GM21515 (cell line): ENCODE data around the gene FFAR4.

Experiments used
- ATAC-seq: cut with Tn5 transposase; IDR thresholded peaks from one replicate; pipeline ENCODE4 v1.9.1; 2021; ENCODE audit not compliant: unreplicated experiment

FFAR4 gene

DNA sequence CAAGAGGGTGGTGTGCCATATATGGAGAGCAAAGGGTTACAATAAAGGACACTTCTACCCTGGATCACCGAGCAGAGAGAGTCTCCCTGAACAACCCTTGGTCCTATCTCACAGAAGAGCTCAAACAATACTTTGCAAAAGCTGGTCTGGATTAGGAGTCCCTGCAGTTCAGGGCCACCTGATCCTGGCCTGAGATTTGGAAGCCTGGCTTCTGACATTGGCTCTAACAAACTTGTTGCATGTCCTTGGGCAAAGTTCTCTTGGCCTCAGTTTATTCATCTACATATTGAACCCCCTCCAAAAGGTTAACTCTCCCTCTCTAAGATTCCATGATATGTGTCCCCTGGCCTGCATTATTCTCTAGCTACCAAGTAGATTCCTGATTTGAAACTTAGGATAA is 32.9 kb downstream of the FFAR4 start:
- no peak for ATAC-seq

DNA sequence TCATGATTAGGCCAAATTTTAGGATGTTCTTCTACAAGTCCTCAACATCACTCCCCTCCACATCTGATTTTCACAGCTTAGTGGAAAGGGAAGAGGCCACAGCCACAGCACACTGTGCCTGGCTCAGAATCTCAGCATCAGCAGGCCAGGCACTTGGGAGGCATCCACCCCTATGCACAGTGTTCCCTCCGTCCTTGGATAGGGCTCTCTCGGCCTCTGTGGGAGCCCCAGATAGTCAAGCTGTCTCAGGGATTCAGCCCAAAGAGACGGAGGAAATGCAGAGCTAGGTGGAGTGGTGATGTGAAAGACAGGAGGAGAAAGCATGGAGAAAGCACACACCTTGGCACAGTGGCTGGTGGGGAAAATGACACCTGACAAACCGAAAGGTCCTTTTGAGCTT is 33.3 kb downstream of the FFAR4 start:
- ATAC-seq, result no peak

DNA sequence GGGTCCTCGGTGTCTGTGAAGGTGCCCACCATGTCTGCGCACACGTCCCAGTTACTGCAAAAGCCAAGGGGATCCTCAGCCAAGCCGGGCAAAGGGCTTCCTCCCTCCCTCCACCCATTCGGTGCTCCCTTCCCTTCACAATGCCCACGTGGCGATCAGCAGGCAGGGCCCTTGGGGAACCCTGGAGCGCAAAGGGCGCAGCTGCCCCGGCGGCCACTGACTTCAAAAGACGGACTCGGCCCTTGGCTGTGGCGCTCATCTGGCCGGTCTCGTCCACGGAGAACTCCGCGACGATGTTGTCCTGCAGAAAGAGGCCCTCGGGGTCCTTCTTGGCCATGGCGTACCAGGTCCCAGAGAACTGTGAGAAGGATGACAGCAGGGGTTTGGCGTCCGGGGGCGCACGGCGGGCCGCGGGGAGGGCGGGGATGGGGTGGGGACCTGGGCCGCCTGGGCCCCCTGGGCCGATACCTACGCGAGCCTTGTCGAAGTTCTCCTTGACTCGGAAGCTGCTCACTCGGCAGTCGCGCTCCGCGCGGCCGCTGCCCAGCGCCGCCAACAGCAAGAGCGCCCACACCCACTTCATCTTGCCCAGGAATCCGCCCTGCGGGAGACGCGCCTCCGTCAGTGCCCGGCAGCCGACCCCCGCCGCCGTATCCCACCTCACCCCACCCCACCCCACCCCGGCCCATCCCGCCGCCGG is 34.1 kb downstream of the FFAR4 start:
- no peak for ATAC-seq

DNA sequence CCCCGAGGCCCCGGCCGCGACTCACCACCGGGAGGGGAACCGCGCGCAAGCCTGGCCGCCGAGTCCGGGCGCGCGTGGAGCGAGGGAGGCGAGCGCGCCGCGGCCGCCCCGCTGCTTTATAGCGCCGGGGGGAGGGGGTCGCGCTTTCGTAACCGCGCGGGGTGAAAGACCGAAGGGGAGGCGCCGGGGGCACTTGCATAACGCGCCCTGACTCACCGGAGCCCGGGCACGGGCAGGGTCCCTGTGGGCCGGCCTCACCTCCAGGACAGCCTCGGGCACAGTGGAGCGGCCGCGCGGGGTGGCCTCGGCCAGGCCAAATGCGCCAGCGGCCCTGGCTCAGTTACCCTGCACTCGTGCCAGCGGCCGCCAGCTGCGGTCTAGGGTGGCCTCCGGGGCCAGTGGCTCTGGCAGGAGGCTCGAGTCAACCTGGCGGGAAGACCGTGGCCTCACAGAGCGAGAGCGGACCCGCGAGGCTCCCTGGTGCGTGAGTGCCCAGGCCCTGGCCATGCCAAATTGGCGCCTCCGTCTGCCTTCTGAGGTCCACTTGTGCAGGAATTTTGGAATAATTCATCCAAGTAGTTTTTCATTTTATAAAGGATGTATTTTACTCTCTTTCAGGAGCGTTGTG is 34.8 kb downstream of the FFAR4 start, which contains the start of gene RBP4:
Gene RBP4 (minus strand): TSS at position 90 of the 628 bp plus-strand sequence. CDS start 207 bp downstream, outside the sequence.
- ATAC-seq, result no peak

DNA sequence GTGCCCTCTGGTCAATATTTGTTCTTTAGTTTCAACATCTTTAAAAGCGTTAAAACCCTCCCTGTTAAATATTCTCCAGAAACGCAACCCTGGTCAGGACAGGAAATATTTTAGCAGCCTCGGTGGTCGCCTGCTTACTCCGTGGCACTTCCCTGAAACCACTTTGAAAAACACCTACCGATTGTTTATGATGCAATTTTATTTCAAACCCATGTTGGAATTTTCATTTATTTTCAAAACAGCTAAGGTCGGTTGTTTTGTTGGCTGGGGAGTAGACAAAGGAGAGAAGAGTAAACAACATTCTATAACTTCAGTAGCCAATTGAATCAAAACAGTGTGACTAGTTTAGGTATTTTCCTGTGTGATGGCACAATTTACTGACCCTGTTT is 35.3 kb downstream of the FFAR4 start:
- no peak for ATAC-seq

DNA sequence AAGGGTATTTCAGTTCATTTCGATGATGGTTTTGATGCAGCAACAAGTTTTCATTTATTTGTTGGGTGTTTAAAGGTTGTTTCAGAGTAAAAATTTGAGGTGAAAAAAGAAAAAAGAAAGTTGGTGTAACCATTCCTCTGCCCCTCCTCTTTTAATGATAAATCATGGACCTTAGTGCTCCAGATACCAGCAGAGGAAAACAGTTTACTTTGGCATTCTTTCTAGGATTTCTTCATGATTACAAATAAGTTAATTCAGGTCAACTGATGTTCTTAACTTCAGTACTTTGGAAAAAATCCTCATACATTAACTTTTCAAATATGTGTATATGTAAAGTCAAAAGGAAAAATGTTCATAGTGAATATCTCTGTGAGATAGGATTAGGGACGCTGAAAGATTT is 36.6 kb downstream of the FFAR4 start:
- no peak for ATAC-seq

DNA sequence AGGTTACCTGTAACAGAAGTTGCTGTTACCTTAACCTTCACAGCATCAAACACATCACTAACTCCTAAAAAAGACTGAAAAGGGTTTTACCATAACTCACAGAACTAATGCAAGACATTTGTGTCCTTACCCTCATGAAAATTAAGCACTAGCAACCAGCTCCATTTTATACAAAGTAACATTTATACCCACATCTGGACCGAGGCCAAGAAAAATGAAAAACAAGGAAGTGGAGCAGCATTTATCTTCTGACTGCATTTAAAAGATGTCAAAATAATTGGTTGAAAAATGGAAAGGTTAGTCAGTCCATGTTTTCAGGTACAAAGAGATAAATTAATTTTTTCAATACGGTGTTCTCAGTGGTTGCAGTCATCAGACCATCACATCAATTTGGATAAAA is 37.7 kb downstream of the FFAR4 start:
- ATAC-seq, result no peak

DNA sequence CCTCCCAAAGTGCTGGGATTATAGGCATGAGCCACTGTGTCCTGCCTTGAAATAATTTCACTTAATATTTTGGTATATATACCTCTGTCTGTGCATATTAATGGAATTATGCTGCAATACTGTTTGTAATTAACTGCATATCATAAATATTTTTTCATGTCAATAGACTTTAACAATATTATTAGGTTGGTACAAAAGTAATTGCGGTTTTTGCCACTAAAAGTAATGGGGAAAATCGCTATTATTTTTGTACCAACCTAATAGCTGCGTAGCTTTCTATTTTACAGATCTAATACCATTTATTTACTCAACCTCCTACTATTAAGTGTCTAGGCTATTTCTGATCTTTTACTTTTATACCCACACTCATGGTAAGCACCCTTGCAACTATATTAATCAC is 42.0 kb downstream of the FFAR4 start:
- no peak for ATAC-seq

DNA sequence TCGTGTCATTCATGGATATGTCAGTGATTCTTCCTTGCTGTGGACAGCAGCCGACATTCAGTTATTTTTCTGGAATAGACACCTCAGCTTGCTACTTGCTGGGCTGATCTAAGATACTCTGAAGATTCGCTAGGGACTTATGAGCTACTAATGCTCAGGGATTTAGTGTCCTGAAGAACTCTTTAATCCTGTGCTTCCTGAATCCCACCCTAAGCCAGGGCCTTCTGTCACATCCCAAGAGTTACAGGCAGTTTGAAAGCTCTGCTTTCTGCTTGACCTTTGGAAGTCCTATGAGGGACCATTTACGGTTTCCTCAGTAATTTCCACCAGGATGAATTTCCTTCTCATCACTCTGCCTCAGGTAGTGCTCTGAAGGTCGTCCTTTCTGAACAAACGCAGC is 45.8 kb downstream of the FFAR4 start, which contains the start of gene PDE6C:
Gene PDE6C (plus strand): TSS at position 227 of the 400 bp plus-strand sequence. CDS start 189 bp downstream, outside the sequence.
- no peak for ATAC-seq

DNA sequence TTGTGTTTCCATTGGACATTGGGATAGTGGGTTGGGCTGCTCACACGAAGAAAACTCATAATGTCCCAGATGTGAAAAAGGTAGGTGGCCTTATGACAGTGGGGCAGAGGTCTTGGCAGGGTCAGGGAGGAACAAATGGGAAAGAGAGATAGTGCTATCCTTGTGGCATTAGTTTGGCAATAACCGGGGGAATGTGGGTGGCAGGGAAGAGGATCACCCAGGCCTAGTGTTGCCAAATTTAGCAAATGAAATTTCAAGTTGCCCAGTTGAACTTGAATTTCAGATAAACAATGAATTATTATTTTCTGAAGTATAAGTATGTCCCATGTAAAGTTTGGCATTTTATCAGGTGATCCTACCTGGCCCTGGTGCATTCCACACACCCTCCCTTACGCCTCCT is 46.7 kb downstream of the FFAR4 start:
- ATAC-seq, result no peak

DNA sequence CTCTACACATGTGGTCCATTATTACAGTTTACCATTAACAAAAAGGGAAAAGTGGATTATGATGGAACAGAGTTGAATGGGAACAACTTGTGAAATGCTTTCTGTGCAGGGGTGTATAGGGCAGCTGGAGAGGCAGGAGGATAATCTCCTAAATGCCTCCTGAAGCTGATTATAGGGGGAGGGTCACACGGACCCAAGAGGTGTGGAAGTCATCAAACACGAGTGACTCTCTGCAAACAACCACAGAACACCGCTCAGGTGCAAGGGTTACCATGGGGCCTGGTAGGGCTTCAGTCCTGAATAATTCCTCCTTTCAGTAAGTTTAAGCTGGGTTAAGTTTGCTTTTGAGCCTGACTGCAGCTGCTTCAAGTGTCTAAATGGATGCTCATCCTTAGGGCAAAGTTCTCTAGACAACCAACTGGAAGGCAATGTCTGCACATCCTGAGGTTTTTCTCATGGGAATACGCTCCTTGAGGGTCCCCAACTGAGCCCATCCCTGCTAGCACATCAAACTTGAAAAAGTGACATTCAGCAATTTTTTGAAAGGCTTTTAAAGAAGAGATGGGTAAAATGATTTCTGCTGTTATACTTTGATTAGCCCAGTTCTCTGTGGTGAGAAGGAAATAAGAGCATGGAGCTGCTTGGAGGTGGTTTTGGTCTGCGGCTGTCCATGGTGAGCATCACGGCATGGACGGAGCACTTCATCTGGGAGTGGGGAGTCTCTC is 47.8 kb downstream of the FFAR4 start:
- no peak for ATAC-seq

DNA sequence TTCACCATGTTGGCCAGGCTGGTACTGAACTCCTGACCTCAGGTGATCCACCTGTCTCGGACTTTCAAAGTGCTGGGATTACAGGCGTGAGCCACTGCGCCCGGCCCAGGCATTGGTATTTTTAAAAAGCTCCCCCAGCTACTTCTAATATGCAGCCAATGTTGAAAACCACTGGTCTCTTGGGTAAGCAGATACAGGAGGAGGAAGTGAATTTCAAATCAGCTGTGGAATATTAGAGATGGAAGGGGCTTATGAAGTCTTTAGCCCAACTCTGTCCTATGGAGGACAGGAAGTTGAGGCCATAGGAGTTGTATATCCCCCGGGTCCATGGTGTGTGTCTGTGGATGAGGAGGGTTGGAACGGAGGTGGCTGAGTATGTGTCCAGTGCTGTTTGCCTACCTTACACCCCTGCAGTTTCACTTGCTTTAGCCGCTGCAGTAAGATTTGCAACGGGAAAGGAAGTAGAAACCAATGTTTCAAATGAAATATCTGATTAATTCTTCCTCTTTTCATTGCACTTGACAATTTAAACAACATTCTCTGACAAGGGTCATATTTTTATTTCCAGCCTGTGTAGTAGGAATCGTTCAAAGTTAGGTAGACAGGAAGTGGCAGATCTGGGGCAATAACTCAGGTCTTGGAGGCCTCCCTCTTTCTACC is 49.2 kb downstream of the FFAR4 start:
- no peak for ATAC-seq

DNA sequence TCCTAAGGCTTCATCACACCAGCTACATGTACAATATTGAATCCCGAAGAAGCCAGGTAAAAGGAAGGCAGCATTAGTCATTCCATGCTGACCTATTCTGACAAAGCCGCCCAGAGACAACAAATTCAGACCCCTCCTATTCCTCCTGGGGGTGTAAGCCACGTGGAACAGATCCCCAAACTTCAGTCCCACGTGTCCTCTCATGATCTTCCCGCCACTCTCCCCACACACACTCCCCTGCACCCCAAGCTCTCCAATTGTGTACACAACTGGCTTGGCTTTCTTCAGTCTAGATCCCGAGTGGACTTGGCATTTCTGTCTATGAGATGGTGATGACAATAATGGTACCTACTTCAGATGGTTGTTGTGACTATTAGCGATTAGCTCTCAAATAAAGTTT is 54.5 kb downstream of the FFAR4 start:
- no peak for ATAC-seq

DNA sequence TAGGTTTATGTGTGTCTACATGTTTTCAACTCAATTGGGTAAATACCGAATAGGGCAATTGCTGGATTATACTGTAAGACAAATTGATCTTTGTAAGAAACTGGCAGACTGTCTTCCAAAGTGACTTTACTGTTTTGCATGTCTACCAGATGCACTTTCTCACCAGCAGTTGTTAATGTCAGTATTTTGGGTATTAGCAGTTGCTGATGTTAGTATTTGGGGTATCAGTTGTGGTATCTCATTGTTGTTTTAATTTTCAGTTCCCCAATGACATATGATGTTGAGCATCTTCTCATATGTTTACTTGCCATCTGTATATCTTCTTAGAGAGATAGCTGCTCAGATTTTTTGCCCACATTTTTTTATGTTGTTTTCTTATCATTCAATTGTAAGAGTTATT is 56.5 kb downstream of the FFAR4 start:
- ATAC-seq, result no peak

DNA sequence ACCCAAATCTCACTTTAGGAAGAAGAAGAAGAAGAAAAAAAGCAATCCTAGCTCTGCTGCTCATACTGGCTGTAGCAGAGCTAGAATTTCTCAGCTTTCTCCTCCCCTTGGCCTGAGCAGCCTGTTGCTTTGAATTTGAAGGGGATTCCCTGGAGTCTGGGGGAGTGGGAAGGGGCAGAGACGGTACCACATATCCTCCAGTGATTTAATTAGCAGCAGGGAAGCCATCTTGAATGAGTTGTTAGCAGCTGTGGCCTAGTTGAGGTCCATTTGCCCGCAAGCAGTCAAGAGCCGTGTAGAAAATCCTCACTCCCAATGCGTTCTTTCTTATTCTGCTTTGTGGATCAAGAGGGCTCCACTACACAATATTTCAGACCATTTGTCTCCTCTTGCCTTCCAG is 62.4 kb downstream of the FFAR4 start:
- ATAC-seq, result no peak

DNA sequence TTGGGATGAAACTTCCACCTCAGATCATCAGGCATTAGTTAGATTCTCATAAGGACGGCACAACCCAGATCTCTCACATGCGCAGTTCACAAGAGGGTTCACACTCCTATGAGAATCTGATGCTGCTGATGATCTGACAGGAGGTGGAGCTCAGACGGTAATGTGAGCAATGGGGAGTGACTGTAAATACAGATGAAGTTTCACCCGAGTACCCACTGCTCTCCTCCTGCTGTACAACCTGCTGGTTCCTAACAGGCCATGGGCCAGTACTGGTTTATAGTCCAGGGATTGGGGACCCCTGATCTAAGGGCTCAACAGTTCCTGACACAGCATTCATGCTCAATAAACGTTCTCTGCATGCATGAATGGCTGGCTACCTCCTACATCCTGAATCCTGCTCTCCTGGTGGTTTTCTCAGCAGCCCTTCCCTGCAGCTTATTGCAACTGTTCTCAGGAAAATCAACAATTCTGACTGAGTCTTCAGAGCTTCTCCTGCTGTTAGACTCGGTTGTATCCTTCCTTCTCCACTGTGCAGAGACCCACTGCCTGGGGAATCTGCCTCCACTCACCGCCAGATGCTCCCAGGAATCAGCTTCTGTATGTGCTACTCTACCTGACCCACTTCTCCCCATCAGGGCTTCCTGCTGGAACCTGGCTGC is 63.3 kb downstream of the FFAR4 start:
- no peak for ATAC-seq

DNA sequence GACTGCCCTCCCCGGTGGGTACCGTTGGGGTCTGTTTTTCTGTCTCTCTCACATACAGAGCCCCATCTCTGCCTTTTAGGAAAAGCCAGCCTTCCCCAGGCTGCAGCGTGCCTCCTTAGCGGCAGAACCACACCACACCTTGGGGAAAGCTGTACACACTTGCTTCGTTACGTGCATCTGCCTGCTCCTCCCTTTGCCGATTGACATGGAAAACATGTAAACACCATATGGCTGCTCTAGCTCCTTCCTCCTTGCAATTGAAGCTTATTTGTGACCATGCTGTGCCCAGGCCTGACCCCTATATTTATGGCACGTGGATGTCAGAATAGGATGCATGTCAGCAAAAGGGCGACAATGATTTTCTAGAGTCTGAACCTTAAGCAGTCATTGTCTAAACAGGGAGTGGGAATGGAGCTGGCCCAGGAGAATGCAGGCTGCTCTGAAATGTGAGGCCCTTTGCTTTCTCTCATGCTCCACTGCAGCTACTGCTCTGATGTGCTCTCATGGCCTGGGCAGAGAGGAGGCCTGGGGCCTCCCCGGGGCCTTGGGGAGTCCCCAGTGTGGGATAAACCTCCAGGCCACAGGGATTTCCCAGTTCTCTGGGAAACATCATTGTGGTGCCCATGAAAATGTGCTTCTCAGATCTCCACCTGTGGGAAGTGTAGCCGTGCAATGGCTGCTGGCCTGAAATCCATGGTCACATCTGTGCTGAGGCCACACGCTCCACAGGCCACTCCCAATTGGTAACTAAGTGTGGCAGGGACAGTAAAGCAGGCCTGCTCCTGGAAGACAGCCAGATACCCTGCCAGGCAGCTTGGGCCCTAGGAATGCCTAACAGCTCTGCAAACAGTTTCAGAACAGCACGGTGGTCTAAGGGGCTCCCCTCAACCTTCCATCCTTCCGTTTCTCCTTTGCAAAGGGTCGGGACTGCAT is 64.4 kb downstream of the FFAR4 start:
- no peak for ATAC-seq
